ENCODE results near the gene ETV3. TPM values are rescaled to one million over a fixed set of nuclear protein-coding genes. Genes with fewer than 3 reads are reported as not detected.

The ETV3 gene
- total RNA-seq, 1 experiment from 2014 or later = 36.3 TPM

DNA sequence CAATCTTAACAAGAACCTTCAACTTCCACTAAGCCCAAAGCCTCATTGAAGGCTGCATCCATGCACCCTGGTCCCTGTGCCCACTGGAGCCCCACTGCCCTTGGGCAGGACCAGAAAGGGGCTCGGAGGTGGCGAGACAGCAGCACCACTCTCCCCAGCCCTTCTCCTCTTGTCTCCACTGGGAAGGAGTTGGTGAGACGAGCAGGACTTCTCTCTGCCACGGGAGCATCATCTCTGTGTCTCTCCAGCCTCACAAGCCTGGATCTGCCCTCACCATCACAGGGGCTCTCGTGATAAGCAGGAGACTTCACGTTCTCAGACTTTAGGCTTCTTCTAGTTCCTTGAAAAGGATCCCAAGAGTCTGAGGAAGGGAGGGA is 31.4 kb downstream of the ETV3 start:
- no peak overlapping the region for H3K56ac ChIP-seq (ENCODE audit: insufficient read length, low read depth, low read length)
- peak overlapping the region; percentile 52 for H3K18ac ChIP-seq (ENCODE audit: insufficient read length, low read depth, low read length)
- no peaks in the 10 kb centered on the region; the same call in 1 of the 2 replicates for H3K27me3 ChIP-seq (ENCODE audit: insufficient read depth, low read length)
- no peaks in the 10 kb centered on the region; the same call in 1 of the 2 replicates for H3K4me1 ChIP-seq (ENCODE audit: insufficient read depth, low read length)
- Mint-ChIP-seq H3K27ac (no peak overlapping the region; a peak in 1 of 7 replicates), H3K9me3 (no peaks in the 10 kb centered on the region; a peak in 1 of 5 replicates), H3K4me1 (peaks cover 30 to 55% of the 10 kb centered on the region in 2 experiments), H3K36me3 (ENCODE audit: insufficient read depth in 1 of 3, low read depth in 3 of 3) (no peaks in the 10 kb centered on the region), H3K27me3 (ENCODE audit: low read depth) (peaks cover 51% of the 10 kb centered on the region), H3K4me3 (no peak overlapping the region)
- no peak overlapping the region for H4K5ac ChIP-seq (ENCODE audit: insufficient read length, low read depth, low read length)
- TF ChIP-seq, protein P1, sequence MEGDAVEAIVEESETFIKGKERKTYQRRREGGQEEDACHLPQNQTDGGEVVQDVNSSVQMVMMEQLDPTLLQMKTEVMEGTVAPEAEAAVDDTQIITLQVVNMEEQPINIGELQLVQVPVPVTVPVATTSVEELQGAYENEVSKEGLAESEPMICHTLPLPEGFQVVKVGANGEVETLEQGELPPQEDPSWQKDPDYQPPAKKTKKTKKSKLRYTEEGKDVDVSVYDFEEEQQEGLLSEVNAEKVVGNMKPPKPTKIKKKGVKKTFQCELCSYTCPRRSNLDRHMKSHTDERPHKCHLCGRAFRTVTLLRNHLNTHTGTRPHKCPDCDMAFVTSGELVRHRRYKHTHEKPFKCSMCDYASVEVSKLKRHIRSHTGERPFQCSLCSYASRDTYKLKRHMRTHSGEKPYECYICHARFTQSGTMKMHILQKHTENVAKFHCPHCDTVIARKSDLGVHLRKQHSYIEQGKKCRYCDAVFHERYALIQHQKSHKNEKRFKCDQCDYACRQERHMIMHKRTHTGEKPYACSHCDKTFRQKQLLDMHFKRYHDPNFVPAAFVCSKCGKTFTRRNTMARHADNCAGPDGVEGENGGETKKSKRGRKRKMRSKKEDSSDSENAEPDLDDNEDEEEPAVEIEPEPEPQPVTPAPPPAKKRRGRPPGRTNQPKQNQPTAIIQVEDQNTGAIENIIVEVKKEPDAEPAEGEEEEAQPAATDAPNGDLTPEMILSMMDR (conservative IDR thresholded peaks at IDR 0.05) = no peak
- H3K23me2 ChIP-seq (ENCODE audit: insufficient read length, low read depth, low read length, poor library complexity, severe bottlenecking) = no peaks in the 10 kb centered on the region
- no peak overlapping the region for H3K9ac ChIP-seq (ENCODE audit: extremely low read depth, insufficient read length, low read length)
- H3K4me2 ChIP-seq (ENCODE audit: insufficient read depth, insufficient read length, low read length) = no peak overlapping the region
- H2BK12ac ChIP-seq (ENCODE audit: insufficient read length, low read depth, low read length) = no peak overlapping the region
- peak; percentile 15 for DNase-seq
- H3K23ac ChIP-seq (ENCODE audit: insufficient read length, low read depth, low read length) = no peak overlapping the region
- no peak overlapping the region for H2BK5ac ChIP-seq (ENCODE audit: insufficient read length, low read length)
- H3K27ac ChIP-seq (ENCODE audit: insufficient read length, low read depth, low read length) = no peak overlapping the region
- H2AFZ ChIP-seq (ENCODE audit: low read length) = no peak overlapping the region
- no peaks in the 10 kb centered on the region for H3K9me3 ChIP-seq (ENCODE audit: control insufficient read depth, low read depth, low read length)
- no peak overlapping the region for H2AK5ac ChIP-seq (ENCODE audit: insufficient read length, low read length)
- no peak overlapping the region for H3T11ph ChIP-seq (ENCODE audit: low read length)
- no peak overlapping the region for H2BK15ac ChIP-seq (ENCODE audit: low read depth, low read length)
- H3K4ac ChIP-seq (ENCODE audit: low read depth, low read length) = no peak overlapping the region
- H3K79me1 ChIP-seq (ENCODE audit: insufficient read depth, low read depth, low read length, poor library complexity, severe bottlenecking) = no peaks in the 10 kb centered on the region
- no peak overlapping the region for H2BK20ac ChIP-seq (ENCODE audit: low read depth, low read length, poor library complexity, severe bottlenecking)
- H4K91ac ChIP-seq (ENCODE audit: insufficient read length, low read depth, low read length) = no peak overlapping the region
- no peaks in the 10 kb centered on the region for H3K79me2 ChIP-seq (ENCODE audit: insufficient read depth, low read length)
- no peak overlapping the region for H2BK120ac ChIP-seq (ENCODE audit: low read depth, low read length, poor library complexity, severe bottlenecking)
- no peak overlapping the region for H4K8ac ChIP-seq (replicated peaks; ENCODE audit: insufficient read length, low read depth, low read length)
- no peaks in the 10 kb centered on the region for H4K20me1 ChIP-seq (ENCODE audit: control insufficient read depth, insufficient read depth, insufficient read length)
- H3K14ac ChIP-seq (ENCODE audit: insufficient read depth, low read length) = no peak overlapping the region; the same call in 1 of the 2 replicates
- no CpG with 5 or more reads among the region's 6 CpGs for WGBS (ENCODE audit: extremely low coverage, insufficient read length, low lambda C conversion rate)
